Right atrium auricular region (tissue), 2 donors: ENCODE measurements around the gene TINAG. TPM values are rescaled to one million over a fixed set of nuclear protein-coding genes. Genes with fewer than 3 reads are reported as not detected.

Experiments
- DNase-seq: peaks from one replicate; pipeline ENCODE4 v3.0.0-alpha.2; 2019; ENCODE audit warnings: low spot score
- H3K27ac ChIP-seq, 2 donors: fragments of 200-600 bp; sonication (generic); 1 replicate in 1 of 2; 2 replicates in 1 of 2; pipeline ENCODE4 v1.5.1; 2016 to 2019
- H3K27me3 ChIP-seq, 2 donors: fragments of 200-600 bp; sonication (generic); one replicate each; pipeline versions ENCODE4 v1.5.1 to v1.6.0; 2017 to 2019
- H3K36me3 ChIP-seq: fragments of 200-600 bp; sonication (generic); one replicate; pipeline ENCODE4 v1.5.1; 2016
- H3K4me1 ChIP-seq, 2 donors: fragments of 200-600 bp; sonication (generic); one replicate each; pipeline versions ENCODE4 v1.5.1 to v1.6.0; 2017 to 2019
- H3K4me3 ChIP-seq, 2 donors: fragments of 200-600 bp; sonication (generic); 1 replicate in 1 of 2; 2 replicates in 1 of 2; pipeline ENCODE4 v1.5.1; 2017 to 2019; ENCODE audit warnings: mild to moderate bottlenecking in 1 of 2, moderate library complexity in 1 of 2
- H3K9me3 ChIP-seq, 2 donors: fragments of 200-600 bp; sonication (generic); one replicate each; pipeline ENCODE4 v1.5.1; 2019
- total RNA-seq, 2 donors: library from RNA; depleted of rRNA; stranded (reverse); fragments of >200 nt; gene quantifications; one replicate each; pipeline ENCODE4 v1.1.0, GENCODE V29; 2016
- TF ChIP-seq, protein P1 (sequence below), 2 donors: fragments of 200-600 bp; sonication (generic); IDR thresholded peaks; one replicate each; pipeline ENCODE4 v1.5.1; 2019; ENCODE audit warnings: antibody characterized with exemption in 2 of 2

TINAG gene
- total RNA-seq, 2 donors from 2014 or later = 0.51 TPM; not detected in 1

DNA sequence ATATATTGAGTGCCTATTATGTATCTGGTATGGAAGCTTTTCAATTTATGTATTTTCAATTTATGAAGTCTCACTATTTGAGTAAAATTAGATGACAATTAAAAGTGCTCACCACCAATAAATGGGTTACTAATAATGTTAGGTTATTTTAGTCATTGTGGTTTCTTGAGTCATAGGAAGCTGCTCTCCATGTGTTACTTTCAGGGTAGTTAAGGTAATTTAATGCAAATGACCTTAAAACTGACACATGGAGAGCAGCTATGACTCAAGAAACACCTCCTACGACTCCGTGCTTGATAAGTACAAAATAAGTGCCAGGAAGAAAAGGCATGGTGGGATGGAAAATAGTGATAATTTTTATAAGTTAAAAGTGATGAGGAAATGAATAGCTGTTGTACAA lies 16.5 kb upstream of the TINAG start:
- no peaks in the 10 kb centered on the region for H3K36me3 ChIP-seq
- no peak overlapping the region for H3K4me3 ChIP-seq
- no peaks in the 10 kb centered on the region for H3K9me3 ChIP-seq
- no peak overlapping the region for H3K27ac ChIP-seq
- TF ChIP-seq, protein P1, sequence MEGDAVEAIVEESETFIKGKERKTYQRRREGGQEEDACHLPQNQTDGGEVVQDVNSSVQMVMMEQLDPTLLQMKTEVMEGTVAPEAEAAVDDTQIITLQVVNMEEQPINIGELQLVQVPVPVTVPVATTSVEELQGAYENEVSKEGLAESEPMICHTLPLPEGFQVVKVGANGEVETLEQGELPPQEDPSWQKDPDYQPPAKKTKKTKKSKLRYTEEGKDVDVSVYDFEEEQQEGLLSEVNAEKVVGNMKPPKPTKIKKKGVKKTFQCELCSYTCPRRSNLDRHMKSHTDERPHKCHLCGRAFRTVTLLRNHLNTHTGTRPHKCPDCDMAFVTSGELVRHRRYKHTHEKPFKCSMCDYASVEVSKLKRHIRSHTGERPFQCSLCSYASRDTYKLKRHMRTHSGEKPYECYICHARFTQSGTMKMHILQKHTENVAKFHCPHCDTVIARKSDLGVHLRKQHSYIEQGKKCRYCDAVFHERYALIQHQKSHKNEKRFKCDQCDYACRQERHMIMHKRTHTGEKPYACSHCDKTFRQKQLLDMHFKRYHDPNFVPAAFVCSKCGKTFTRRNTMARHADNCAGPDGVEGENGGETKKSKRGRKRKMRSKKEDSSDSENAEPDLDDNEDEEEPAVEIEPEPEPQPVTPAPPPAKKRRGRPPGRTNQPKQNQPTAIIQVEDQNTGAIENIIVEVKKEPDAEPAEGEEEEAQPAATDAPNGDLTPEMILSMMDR (IDR thresholded peaks at IDR 0.05) = no peak
- H3K4me1 ChIP-seq = no peaks in the 10 kb centered on the region
- H3K27me3 ChIP-seq = no peaks in the 10 kb centered on the region
- DNase-seq = no peak

DNA sequence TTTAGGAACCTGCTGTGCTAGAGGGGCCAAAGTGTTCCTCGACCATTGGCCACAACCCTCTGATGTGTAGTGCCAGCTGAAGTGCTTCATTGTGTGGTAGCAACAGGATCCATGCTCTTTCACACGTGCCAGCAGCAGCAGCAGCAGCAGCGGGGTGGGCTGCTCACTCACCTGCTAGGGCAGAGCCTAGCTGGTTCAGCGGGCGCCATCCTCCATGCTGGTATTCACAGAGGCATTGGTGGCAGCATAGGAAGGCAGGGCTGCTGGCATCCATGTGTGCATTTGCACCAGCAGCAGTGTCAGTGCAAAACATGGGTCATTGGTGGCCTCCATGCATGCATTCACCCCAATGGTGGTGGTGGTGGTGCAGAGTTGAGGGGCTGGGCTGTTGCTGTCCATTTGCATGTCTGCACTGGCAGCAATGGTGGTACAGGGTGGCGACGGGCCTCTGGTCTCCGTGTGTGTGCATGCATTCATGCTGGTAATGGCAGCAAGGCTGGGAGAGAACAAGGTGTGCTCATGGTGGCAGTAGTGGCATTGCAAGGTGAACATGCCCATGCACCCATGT lies 13.2 kb upstream of the TINAG start:
- DNase-seq = no peak
- H3K9me3 ChIP-seq = no peaks in the 10 kb centered on the region
- TF ChIP-seq, protein P1 (IDR thresholded peaks at IDR 0.05) = no peak

DNA sequence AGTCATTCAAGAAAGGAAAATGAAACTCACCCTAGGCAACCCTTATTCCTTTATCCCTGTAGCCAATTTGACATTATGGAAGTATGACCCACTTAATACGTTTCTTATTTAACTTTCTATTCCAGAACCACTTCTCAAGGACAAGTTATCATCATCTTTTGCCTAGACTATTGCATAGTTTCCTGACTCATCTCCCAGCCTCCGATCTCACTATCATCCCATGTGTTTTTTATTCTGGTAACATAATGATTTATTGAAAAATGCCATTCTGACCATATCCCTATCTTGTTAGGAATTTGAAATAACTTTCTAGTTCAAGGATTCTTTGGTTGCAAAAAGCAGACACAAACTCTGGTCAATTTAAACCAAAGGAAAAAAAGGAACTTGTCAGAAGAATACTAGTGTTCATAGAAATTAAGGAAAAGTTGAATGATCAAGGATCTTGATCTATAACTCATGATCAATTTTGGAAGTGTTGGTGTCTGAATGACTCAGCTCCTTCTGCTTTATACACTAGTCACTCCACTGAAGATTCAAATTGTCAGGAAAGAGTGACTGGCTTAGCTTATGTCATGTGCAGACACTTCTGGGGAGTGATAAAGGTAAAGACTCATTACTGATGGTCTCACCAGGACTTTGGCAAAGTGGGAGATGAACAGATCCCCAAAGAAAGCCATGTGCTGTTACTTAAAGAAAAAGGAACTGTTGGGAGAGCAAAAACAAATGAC lies 8.5 kb upstream of the TINAG start:
- no peak for DNase-seq
- Histone ChIP-seq H3K36me3 (no peaks in the 10 kb centered on the region), H3K4me3 (no peak overlapping the region), H3K27me3 (no peaks in the 10 kb centered on the region), H3K9me3 (no peaks in the 10 kb centered on the region), H3K4me1 (no peaks in the 10 kb centered on the region), H3K27ac (no peak overlapping the region)
- TF ChIP-seq, protein P1 (IDR thresholded peaks at IDR 0.05) = no peak

More for the DNA sequence above, 13.2 kb upstream of the TINAG start:
- no peak overlapping the region for H3K4me3 ChIP-seq
- no peak overlapping the region for H3K27ac ChIP-seq
- H3K4me1 ChIP-seq = no peaks in the 10 kb centered on the region
- H3K36me3 ChIP-seq = no peaks in the 10 kb centered on the region
- H3K27me3 ChIP-seq = no peaks in the 10 kb centered on the region

DNA sequence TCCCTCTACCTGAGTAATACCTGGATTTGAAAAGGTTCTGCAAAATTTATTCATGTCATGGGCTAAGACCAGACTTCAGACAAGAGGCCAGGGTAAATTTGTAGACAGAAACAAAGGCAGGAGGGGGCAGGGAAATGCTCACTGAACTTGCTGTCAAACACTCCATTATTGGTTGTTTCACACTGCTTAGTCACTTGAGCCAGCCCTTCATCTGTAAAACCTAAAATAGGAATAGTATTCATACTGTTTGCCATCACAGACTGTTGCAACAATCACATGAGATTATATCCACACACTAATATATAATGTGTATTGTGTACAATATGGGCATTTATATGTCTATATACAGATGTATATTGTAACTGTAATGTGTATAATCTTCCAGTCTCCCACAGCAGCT lies 6.5 kb upstream of the TINAG start:
- no peaks in the 10 kb centered on the region for H3K4me1 ChIP-seq
- TF ChIP-seq, protein P1 (IDR thresholded peaks at IDR 0.05) = no peak

DNA sequence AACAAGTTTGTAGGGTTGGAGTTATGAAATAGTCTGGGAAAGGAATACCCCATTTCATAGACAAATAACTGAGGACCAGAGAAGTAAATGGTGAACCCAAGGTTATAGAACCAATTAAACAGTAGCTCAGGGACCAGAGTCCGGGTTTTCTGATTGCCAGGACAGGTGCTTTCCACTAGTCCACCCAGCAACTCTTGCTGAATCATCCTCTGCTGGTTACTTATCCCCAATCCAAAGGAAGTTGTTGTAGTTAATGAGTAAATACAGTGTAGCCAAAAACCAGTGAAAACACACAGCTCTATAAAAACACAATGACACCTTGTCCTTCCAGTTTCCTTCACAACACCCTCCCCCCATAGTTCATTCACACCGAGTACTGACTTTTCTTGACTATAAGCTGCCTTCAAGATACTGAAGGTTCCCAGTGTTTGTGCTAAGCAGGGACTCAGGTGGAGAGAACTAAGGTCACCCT lies 766 bp upstream of the TINAG start:
- TF ChIP-seq, protein P1 (IDR thresholded peaks at IDR 0.05) = no peak
- H3K27ac ChIP-seq = no peak overlapping the region
- no peak for DNase-seq
- no peak overlapping the region for H3K4me3 ChIP-seq
- no peaks in the 10 kb centered on the region for H3K4me1 ChIP-seq
- H3K9me3 ChIP-seq = no peaks in the 10 kb centered on the region
- H3K36me3 ChIP-seq = no peaks in the 10 kb centered on the region
- H3K27me3 ChIP-seq = no peaks in the 10 kb centered on the region

More for the DNA sequence above, 6.5 kb upstream of the TINAG start:
- Histone ChIP-seq H3K27ac (no peak overlapping the region), H3K9me3 (no peaks in the 10 kb centered on the region), H3K4me3 (no peak overlapping the region), H3K36me3 (no peaks in the 10 kb centered on the region), H3K27me3 (no peaks in the 10 kb centered on the region)
- no peak for DNase-seq
